ENCODE measurements around the gene APBA3. TPM values are rescaled to one million over a fixed set of nuclear protein-coding genes. Genes with fewer than 3 reads are reported as not detected.

Gene APBA3
- total and polyA plus RNA-seq, 2 donors (not counting 1 experiment from before 2014, with no cell fraction given) = 2.7 to 22.3 TPM

DNA sequence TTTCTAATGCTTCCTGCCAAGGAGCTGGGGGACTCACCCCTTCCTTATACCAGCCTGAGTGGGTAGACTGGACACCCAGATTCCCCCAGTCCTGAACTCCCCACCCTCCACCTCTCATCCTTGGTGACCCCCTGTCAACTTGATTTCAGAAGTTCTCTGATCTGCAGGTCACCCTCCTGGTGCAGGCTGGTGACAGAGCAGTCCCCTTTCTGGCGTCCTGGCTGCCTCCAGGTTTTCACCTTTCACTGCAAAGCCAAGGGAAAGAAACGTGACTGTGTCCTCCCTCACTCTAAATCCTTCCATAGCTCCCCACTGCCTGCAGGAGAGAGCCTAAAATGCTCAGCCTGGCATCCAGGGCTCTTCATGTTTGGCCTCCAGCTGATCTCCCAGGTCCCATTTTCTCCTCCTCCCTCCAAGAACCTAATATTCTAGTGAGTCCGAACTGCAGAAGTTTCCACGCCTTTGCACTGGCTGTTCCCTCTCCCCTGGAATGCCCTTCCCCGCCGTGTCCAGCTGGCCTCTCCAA is 28.8 kb upstream of the APBA3 start:
- H3K27me3 ChIP-seq (ENCODE audit: control insufficient read depth, insufficient read depth, low read length) = no peaks in the 10 kb centered on the region
- no peak overlapping the region for H3K9ac ChIP-seq (ENCODE audit: insufficient read depth, low read length)
- no peaks in the 10 kb centered on the region for H3K79me2 ChIP-seq (ENCODE audit: control insufficient read depth, insufficient read depth, low read length)
- TF ChIP-seq EZH2 (IDR thresholded peaks at IDR 0.05; ENCODE audit: low read length, missing control alignments) = no peak
- TF ChIP-seq, protein P1, sequence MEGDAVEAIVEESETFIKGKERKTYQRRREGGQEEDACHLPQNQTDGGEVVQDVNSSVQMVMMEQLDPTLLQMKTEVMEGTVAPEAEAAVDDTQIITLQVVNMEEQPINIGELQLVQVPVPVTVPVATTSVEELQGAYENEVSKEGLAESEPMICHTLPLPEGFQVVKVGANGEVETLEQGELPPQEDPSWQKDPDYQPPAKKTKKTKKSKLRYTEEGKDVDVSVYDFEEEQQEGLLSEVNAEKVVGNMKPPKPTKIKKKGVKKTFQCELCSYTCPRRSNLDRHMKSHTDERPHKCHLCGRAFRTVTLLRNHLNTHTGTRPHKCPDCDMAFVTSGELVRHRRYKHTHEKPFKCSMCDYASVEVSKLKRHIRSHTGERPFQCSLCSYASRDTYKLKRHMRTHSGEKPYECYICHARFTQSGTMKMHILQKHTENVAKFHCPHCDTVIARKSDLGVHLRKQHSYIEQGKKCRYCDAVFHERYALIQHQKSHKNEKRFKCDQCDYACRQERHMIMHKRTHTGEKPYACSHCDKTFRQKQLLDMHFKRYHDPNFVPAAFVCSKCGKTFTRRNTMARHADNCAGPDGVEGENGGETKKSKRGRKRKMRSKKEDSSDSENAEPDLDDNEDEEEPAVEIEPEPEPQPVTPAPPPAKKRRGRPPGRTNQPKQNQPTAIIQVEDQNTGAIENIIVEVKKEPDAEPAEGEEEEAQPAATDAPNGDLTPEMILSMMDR (conservative IDR thresholded peaks at IDR 0.05 in 1 of 2, IDR thresholded peaks at IDR 0.05 in 1 of 2; ENCODE audit: low read depth in 1 of 2, low read length in 2 of 2) = no peak
- H3K4me1 ChIP-seq (ENCODE audit: control insufficient read depth, extremely low read depth, insufficient read depth, low read length) = no peaks in the 10 kb centered on the region
- no peak overlapping the region for H2AFZ ChIP-seq (ENCODE audit: low read length)
- H3K36me3 ChIP-seq (ENCODE audit: control insufficient read depth, insufficient read depth, low read length) = no peaks in the 10 kb centered on the region
- H3K27ac ChIP-seq (ENCODE audit: insufficient read depth, low read length) = no peak overlapping the region
- no peaks in the 10 kb centered on the region for H4K20me1 ChIP-seq (ENCODE audit: control insufficient read depth, extremely low read depth, insufficient read depth, low read length)
- no peaks in the 10 kb centered on the region for H3K9me3 ChIP-seq (ENCODE audit: control insufficient read depth, insufficient read depth, low read depth, low read length)
- DNase-seq (ENCODE audit: low read depth in 2 of 2) = no peak
- H3K4me2 ChIP-seq (ENCODE audit: extremely low read depth, insufficient read depth, low read length) = no peak overlapping the region
- H3K4me3 ChIP-seq (replicated peaks in 1 of 4; ENCODE audit: control extremely low read depth in 1 of 4, insufficient read depth in 1 of 4, low read depth in 3 of 4, low read length in 4 of 4) = no peak overlapping the region

DNA sequence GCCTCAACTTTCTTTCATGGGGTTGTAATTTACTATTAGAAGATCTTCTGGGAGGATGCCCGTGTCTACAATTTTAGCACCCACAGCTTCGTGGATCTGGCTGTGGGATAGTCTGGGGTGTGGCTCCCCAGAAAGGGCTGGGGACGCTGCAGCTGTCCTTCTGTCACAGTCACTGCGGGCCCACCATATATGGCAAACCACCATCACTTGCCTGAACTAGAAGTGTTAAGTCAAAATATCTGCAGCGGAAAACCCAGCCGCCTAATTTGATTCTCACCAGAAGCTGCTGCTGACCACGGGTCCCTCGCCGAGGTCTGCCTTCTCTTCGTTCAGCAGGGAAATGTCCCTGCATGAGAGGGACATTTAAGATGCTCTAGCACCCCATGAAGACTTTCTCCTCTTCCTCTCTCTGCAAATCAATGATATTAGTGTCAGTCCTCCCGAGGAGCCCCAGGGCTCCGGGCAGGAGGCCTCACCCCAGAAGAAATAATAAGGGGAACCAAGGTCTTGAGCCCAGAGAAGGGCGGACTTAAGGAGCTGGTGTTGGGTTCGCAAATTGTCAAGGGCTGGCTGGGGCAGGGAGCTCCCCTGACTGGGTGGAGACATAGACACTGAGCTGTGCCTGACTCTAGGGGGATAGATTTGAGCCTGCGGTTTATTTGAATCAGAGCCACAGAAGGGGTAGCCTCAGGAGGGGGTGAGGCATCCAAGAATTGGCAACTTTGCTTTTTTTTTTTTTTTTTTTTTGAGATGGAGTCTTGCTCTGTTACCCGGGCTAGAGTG is 27.7 kb upstream of the APBA3 start:
- no peaks in the 10 kb centered on the region for H3K79me2 ChIP-seq (ENCODE audit: control insufficient read depth, insufficient read depth, low read length)
- no peak overlapping the region for H3K4me2 ChIP-seq (ENCODE audit: extremely low read depth, insufficient read depth, low read length)
- no peaks in the 10 kb centered on the region for H3K4me1 ChIP-seq (ENCODE audit: control insufficient read depth, extremely low read depth, insufficient read depth, low read length)
- DNase-seq (ENCODE audit: low read depth in 2 of 2) = no peak
- H3K9ac ChIP-seq (ENCODE audit: insufficient read depth, low read length) = no peak overlapping the region
- H3K4me3 ChIP-seq (replicated peaks in 1 of 4; ENCODE audit: control extremely low read depth in 1 of 4, insufficient read depth in 1 of 4, low read depth in 3 of 4, low read length in 4 of 4) = no peak overlapping the region
- H4K20me1 ChIP-seq (ENCODE audit: control insufficient read depth, extremely low read depth, insufficient read depth, low read length) = no peaks in the 10 kb centered on the region
- no peak overlapping the region for H3K27ac ChIP-seq (ENCODE audit: insufficient read depth, low read length)
- no peaks in the 10 kb centered on the region for H3K9me3 ChIP-seq (ENCODE audit: control insufficient read depth, insufficient read depth, low read depth, low read length)
- no peaks in the 10 kb centered on the region for H3K36me3 ChIP-seq (ENCODE audit: control insufficient read depth, insufficient read depth, low read length)
- H3K27me3 ChIP-seq (ENCODE audit: control insufficient read depth, insufficient read depth, low read length) = peaks cover 2% of the 10 kb centered on the region
- TF ChIP-seq, protein P1 (conservative IDR thresholded peaks at IDR 0.05 in 1 of 2, IDR thresholded peaks at IDR 0.05 in 1 of 2; ENCODE audit: low read depth in 1 of 2, low read length in 2 of 2) = no peak
- no peak for TF ChIP-seq EZH2 (IDR thresholded peaks at IDR 0.05; ENCODE audit: low read length, missing control alignments)
- H2AFZ ChIP-seq (ENCODE audit: low read length) = no peak overlapping the region

DNA sequence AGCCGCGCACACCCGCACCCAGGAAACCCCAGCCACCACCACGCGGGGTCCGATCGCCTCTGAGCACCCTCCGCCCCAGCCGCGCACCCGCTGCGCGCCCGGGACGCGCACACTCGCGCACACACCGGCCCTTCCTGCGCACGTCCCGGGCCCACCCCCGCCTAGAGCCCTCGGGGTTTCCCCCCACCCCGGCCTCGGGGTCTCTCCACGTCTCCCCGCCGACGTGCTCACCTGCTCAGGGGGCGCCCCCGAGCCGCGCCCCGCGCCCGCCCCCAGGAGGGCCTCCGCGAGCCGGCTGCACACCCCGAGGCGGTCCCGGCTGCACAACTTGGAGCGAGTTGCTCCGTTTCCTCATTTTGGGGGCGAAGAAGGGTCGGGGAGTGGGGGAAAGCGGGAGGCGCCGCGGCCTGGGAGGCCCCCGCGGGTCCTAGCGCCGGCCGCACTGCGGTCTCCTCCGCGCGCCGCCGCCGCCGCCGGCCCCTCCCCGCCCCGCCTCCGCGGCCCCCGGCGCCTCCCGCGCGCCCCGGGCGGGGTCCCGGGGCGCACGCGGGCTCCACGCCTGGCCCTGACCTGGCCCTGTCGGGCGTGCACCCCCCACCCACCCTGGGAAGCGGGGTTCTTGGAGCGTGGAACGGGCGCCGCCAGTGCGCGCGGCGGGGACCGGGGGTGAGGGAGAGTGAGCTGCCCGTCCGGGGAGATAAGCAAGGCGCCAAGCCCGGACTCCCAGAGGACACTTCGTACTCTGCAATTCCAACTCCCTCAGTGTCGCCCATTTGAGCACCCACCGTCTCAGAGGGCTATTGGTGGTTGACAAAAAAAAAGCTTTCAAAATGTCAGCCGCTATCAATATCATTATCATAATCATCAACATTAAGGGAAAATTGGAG is 24.7 kb upstream of the APBA3 start, which contains the start of gene MATK:
TSS of gene MATK (minus strand) at position 444 of the 887 bp plus-strand sequence. CDS start 1,246 bp downstream, outside the sequence.
- no peak within 1 kb of the TSS for H3K9ac ChIP-seq (ENCODE audit: insufficient read depth, low read length)
- H3K79me2 ChIP-seq (ENCODE audit: control insufficient read depth, insufficient read depth, low read length) = no peaks in the 10 kb centered on the region
- H3K9me3 ChIP-seq (ENCODE audit: control insufficient read depth, insufficient read depth, low read depth, low read length) = no peaks in the 10 kb centered on the region
- no peak for TF ChIP-seq EZH2 (IDR thresholded peaks at IDR 0.05; ENCODE audit: low read length, missing control alignments)
- TF ChIP-seq, protein P1 (conservative IDR thresholded peaks at IDR 0.05 in 1 of 2, IDR thresholded peaks at IDR 0.05 in 1 of 2; ENCODE audit: low read depth in 1 of 2, low read length in 2 of 2) = no peak
- H3K27ac ChIP-seq (ENCODE audit: insufficient read depth, low read length) = no peak within 1 kb of the TSS
- no peak within 1 kb of the TSS for H3K4me2 ChIP-seq (ENCODE audit: extremely low read depth, insufficient read depth, low read length)
- H4K20me1 ChIP-seq (ENCODE audit: control insufficient read depth, extremely low read depth, insufficient read depth, low read length) = no peaks in the 10 kb centered on the region
- H2AFZ ChIP-seq (ENCODE audit: low read length) = no peak within 1 kb of the TSS
- no peaks in the 10 kb centered on the region for H3K36me3 ChIP-seq (ENCODE audit: control insufficient read depth, insufficient read depth, low read length)
- DNase-seq (ENCODE audit: low read depth in 2 of 2) = no peak
- peaks cover 2% of the 10 kb centered on the region for H3K27me3 ChIP-seq (ENCODE audit: control insufficient read depth, insufficient read depth, low read length)
- H3K4me3 ChIP-seq (replicated peaks in 1 of 4; ENCODE audit: control extremely low read depth in 1 of 4, insufficient read depth in 1 of 4, low read depth in 3 of 4, low read length in 4 of 4) = no peak within 1 kb of the TSS
- H3K4me1 ChIP-seq (ENCODE audit: control insufficient read depth, extremely low read depth, insufficient read depth, low read length) = no peaks in the 10 kb centered on the region
